ENCODE results near the gene LAPTM5. TPM values are rescaled to one million over a fixed set of nuclear protein-coding genes. Genes with fewer than 3 reads are reported as not detected.

LAPTM5 gene
- polyA plus RNA-seq, 3 donors: 1,019 to 1,669 (median 1,153) TPM

DNA sequence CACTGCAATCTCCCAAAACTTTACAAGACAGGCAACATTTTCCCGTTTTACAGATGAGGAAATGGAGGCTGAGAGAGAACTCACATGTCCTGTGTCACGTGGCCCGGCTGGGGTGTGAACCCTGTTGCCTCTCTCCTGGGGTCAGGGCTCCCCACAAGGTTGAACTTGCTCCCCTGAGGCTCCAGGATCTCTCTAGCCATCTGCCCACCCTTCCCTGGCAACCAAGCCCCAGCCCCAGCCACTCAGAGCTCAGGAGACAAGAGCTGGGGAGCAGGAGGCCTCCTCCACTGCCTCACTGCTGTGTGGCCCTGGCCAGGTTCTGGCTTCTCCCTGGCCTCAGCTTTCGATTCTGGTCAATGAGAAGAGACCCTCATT lies 11.8 kb downstream of the LAPTM5 start:
- no peak for TF ChIP-seq CTCF (IDR thresholded peaks at IDR 0.05)
- peak overlapping the region; percentile 79 to 100 (median 93) for H3K27ac Mint-ChIP-seq
- Histone ChIP-seq H3K4me2 (replicated peaks; ENCODE audit: extremely low read depth, low read length, poor library complexity, severe bottlenecking) (peak overlapping the region; percentile 98), H3K4me3 (replicated peaks in 1 of 3; ENCODE audit: low read depth in 2 of 3, low read length in 3 of 3) (peak overlapping the region in 1 of 3 experiments; percentile 96), H3K27ac (ENCODE audit: low read depth in 1 of 2, low read length in 2 of 2) (peak overlapping the region; percentile 72 to 79), H4K20me1 (ENCODE audit: insufficient read depth, low read length) (peaks cover 100% of the 10 kb centered on the region), H3K79me2 (ENCODE audit: insufficient read depth, low read length) (peaks cover 100% of the 10 kb centered on the region), H3K9me3 (replicated peaks in 1 of 2; ENCODE audit: control insufficient read depth in 1 of 2, insufficient read depth in 1 of 2, low read length in 2 of 2) (no peaks in the 10 kb centered on the region), H3K27me3 (ENCODE audit: control insufficient read depth in 2 of 2, insufficient read depth in 2 of 2, low read length in 2 of 2) (no peaks in the 10 kb centered on the region), H3K4me1 (ENCODE audit: control insufficient read depth in 1 of 2, insufficient read depth in 2 of 2, low read length in 2 of 2) (peaks cover 100% of the 10 kb centered on the region in 2 donors), H2AFZ (ENCODE audit: insufficient read depth, low read depth, low read length, poor library complexity, severe bottlenecking) (no peak overlapping the region), H3K36me3 (replicated peaks in 1 of 2; ENCODE audit: control insufficient read depth in 1 of 2, insufficient read depth in 2 of 2, low read length in 2 of 2) (peaks cover 63 to 93% of the 10 kb centered on the region in 2 donors), H3K9ac (ENCODE audit: insufficient read depth, low read length, poor library complexity, severe bottlenecking) (peak overlapping the region; percentile 2)
- peaks cover 0 to 1% (median 0%) of the 10 kb centered on the region in 3 donors for H3K27me3 Mint-ChIP-seq (ENCODE audit: low read depth in 3 of 3)
- WGBS (ENCODE audit: insufficient coverage): 80% methylated on average over 1 of the region's 4 CpGs
- intact Hi-C loops (cut with micrococcal nuclease): loop anchor here in 1 of 2 donors (5.0 kb wide), 1 partner anchor 36 kb away; no protein-coding TSS in a partner anchor
- H3K9me3 Mint-ChIP-seq: no peaks in the 10 kb centered on the region
- peak in 1 of 3 donors; percentile 44 for DNase-seq
- peak overlapping the region in 1 of 2 donors; percentile 15 for H3K4me3 Mint-ChIP-seq
- peaks cover 99% of the 10 kb centered on the region for H3K4me1 Mint-ChIP-seq
- peaks cover 93 to 100% of the 10 kb centered on the region in 2 donors for H3K36me3 Mint-ChIP-seq

- Histone ChIP-seq H3K79me2 (ENCODE audit: insufficient read depth, low read length) (peaks cover 100% of the 10 kb centered on the region), H3K27ac (ENCODE audit: low read depth in 1 of 2, low read length in 2 of 2) (peak overlapping the region; percentile 72 to 79), H3K36me3 (replicated peaks in 1 of 2; ENCODE audit: control insufficient read depth in 1 of 2, insufficient read depth in 2 of 2, low read length in 2 of 2) (peaks cover 63 to 93% of the 10 kb centered on the region in 2 donors), H3K9me3 (replicated peaks in 1 of 2; ENCODE audit: control insufficient read depth in 1 of 2, insufficient read depth in 1 of 2, low read length in 2 of 2) (no peaks in the 10 kb centered on the region), H3K27me3 (ENCODE audit: control insufficient read depth in 2 of 2, insufficient read depth in 2 of 2, low read length in 2 of 2) (no peaks in the 10 kb centered on the region), H3K9ac (ENCODE audit: insufficient read depth, low read length, poor library complexity, severe bottlenecking) (peak overlapping the region; percentile 2), H2AFZ (ENCODE audit: insufficient read depth, low read depth, low read length, poor library complexity, severe bottlenecking) (no peak overlapping the region), H4K20me1 (ENCODE audit: insufficient read depth, low read length) (peaks cover 100% of the 10 kb centered on the region), H3K4me2 (replicated peaks; ENCODE audit: extremely low read depth, low read length, poor library complexity, severe bottlenecking) (peak overlapping the region; percentile 98), H3K4me3 (replicated peaks in 1 of 3; ENCODE audit: low read depth in 2 of 3, low read length in 3 of 3) (peak overlapping the region in 1 of 3 experiments; percentile 96), H3K4me1 (ENCODE audit: control insufficient read depth in 1 of 2, insufficient read depth in 2 of 2, low read length in 2 of 2) (peaks cover 98 to 99% of the 10 kb centered on the region in 2 donors)
- H3K27ac Mint-ChIP-seq: peak overlapping the region; percentile 75 to 100 (median 93)
- intact Hi-C loops (cut with micrococcal nuclease): loop anchor here in 1 of 2 donors (5.0 kb wide), 1 partner anchor 37 kb away; no protein-coding TSS in a partner anchor
- 75% methylated on average over 7 of the region's 14 CpGs for WGBS (ENCODE audit: insufficient coverage)
- no peaks in the 10 kb centered on the region for H3K9me3 Mint-ChIP-seq
- TF ChIP-seq CTCF (IDR thresholded peaks at IDR 0.05): no peak
- H3K4me3 Mint-ChIP-seq: peak overlapping the region in 1 of 2 donors; percentile 9
- peaks cover 94 to 100% of the 10 kb centered on the region in 2 donors for H3K36me3 Mint-ChIP-seq
- no peak for DNase-seq
- H3K27me3 Mint-ChIP-seq (ENCODE audit: low read depth in 3 of 3): peaks cover 0 to 1% (median 0%) of the 10 kb centered on the region in 3 donors
- peaks cover 95% of the 10 kb centered on the region for H3K4me1 Mint-ChIP-seq
Observed at GRCh38 chr1:30745156-30745833, 12.3 kb downstream of the LAPTM5 start.
